Mesendoderm (in vitro differentiated cells): Measurements from ENCODE around the gene TMPRSS2.

ENCODE experiments used
- DNase-seq: peaks from one replicate; pipeline ENCODE4 v3.0.0; 2013
- H2AK5ac ChIP-seq: 2 replicates; pipeline ENCODE4 v1.6.1; 2013; ENCODE audit warnings: low read length, inconsistent platforms
- H2BK120ac ChIP-seq: 2 replicates; pipeline ENCODE4 v1.6.1; 2013; ENCODE audit warnings: low read depth, mild to moderate bottlenecking, low read length, moderate library complexity, mixed read lengths
- H2BK15ac ChIP-seq: replicated peaks from 2 replicates; pipeline ENCODE4 v1.6.1; 2013; ENCODE audit warnings: low read depth, mild to moderate bottlenecking, moderate library complexity
- H2BK5ac ChIP-seq: 2 replicates; pipeline ENCODE4 v1.6.1; 2013; ENCODE audit warnings: low read length, inconsistent platforms
- H3K18ac ChIP-seq: 2 replicates; pipeline ENCODE4 v1.6.1; 2013; ENCODE audit warnings: mild to moderate bottlenecking, low read length, mixed read lengths
- H3K23ac ChIP-seq: one replicate; pipeline ENCODE4 v1.6.1; 2013; ENCODE audit warnings: low read length
- H3K27ac ChIP-seq: 2 replicates; pipeline ENCODE4 v1.5.1; 2013; ENCODE audit warnings: low read depth, mild to moderate bottlenecking, inconsistent platforms, low read length, moderate library complexity
- H3K27me3 ChIP-seq: 2 replicates; pipeline ENCODE4 v1.6.1; 2013; ENCODE audit warnings: low read length, control low read depth, mild to moderate bottlenecking, inconsistent platforms; ENCODE audit not compliant: insufficient read depth, poor library complexity
- H3K36me3 ChIP-seq: 2 replicates; pipeline ENCODE4 v1.6.1; 2013; ENCODE audit warnings: low read length, inconsistent platforms; ENCODE audit not compliant: control insufficient read depth, insufficient read depth
- H3K4ac ChIP-seq: one replicate; pipeline ENCODE4 v1.6.1; 2013; ENCODE audit warnings: low read depth, mild to moderate bottlenecking, low read length, moderate library complexity
- H3K4me1 ChIP-seq: 2 replicates; pipeline ENCODE4 v1.6.1; 2013; ENCODE audit warnings: low read depth, low read length, inconsistent platforms; ENCODE audit not compliant: control insufficient read depth
- H3K4me2 ChIP-seq: 2 replicates; pipeline ENCODE4 v1.6.1; 2013; ENCODE audit warnings: low read length
- H3K4me3 ChIP-seq: 2 replicates; pipeline ENCODE4 v1.5.1; 2013; ENCODE audit warnings: mild to moderate bottlenecking, low read length
- H3K56ac ChIP-seq: one replicate; pipeline ENCODE4 v1.6.1; 2013; ENCODE audit warnings: low read length
- H3K79me1 ChIP-seq: 2 replicates; pipeline ENCODE4 v1.6.1; 2013; ENCODE audit warnings: low read length, inconsistent platforms
- H3K79me2 ChIP-seq: 2 replicates; pipeline ENCODE4 v1.6.1; 2013; ENCODE audit warnings: mild to moderate bottlenecking, low read length; ENCODE audit not compliant: control insufficient read depth, insufficient read depth
- H3K9ac ChIP-seq: 2 replicates; pipeline ENCODE4 v1.6.1; 2013; ENCODE audit warnings: low read length, inconsistent platforms
- H4K5ac ChIP-seq: one replicate; pipeline ENCODE4 v1.6.1; 2013; ENCODE audit warnings: low read length
- H4K8ac ChIP-seq: one replicate; pipeline ENCODE4 v1.6.1; 2013; ENCODE audit warnings: low read depth, mild to moderate bottlenecking, control low read depth, low read length, moderate library complexity
- WGBS: extraction: QIAGEN DNeasy Blood & Tissue Kit; methylation state at CpG from one replicate; pipeline ENCODE4 v1.1.7; 2013; ENCODE audit warnings: low lambda C conversion rate, missing lambda C conversion rate; ENCODE audit not compliant: insufficient coverage; ENCODE audit errors: extremely low coverage; 5-methylcytosine and 5-hydroxymethylcytosine counted together

The TMPRSS2 gene

GRCh38 chr21:41475714-41476420 lies 32.1 kb downstream of the TMPRSS2 start:
- Histone ChIP-seq H3K27ac (no peak overlapping the region), H3K4me2 (no peak overlapping the region), H3K79me2 (no peaks in the 10 kb centered on the region), H3K79me1 (no peaks in the 10 kb centered on the region), H3K4me1 (no peaks in the 10 kb centered on the region), H2BK120ac (no peak overlapping the region), H3K36me3 (no peaks in the 10 kb centered on the region), H3K9ac (no peak overlapping the region), H2BK15ac (no peak overlapping the region), H2BK5ac (no peak overlapping the region), H3K18ac (no peak overlapping the region), H3K27me3 (no peaks in the 10 kb centered on the region), H3K56ac (no peak overlapping the region), H4K8ac (no peak overlapping the region), H3K4ac (no peak overlapping the region), H3K23ac (no peak overlapping the region), H2AK5ac (no peak overlapping the region), H3K4me3 (no peak overlapping the region), H4K5ac (no peak overlapping the region)
- no peak for DNase-seq
- WGBS, result no CpG with 5 or more reads among the region's 15 CpGs

GRCh38 chr21:41472753-41473548 lies 35.0 kb downstream of the TMPRSS2 start:
- Histone ChIP-seq H3K56ac (no peak overlapping the region), H3K18ac (no peak overlapping the region), H3K27me3 (no peaks in the 10 kb centered on the region), H4K8ac (no peak overlapping the region), H3K4me3 (no peak overlapping the region), H2AK5ac (no peak overlapping the region), H4K5ac (no peak overlapping the region), H3K9ac (no peak overlapping the region), H2BK5ac (no peak overlapping the region), H3K4me2 (no peak overlapping the region), H3K4ac (no peak overlapping the region), H3K79me2 (no peaks in the 10 kb centered on the region), H3K27ac (no peak overlapping the region), H3K79me1 (no peaks in the 10 kb centered on the region), H2BK120ac (no peak overlapping the region), H2BK15ac (no peak overlapping the region), H3K4me1 (no peaks in the 10 kb centered on the region), H3K23ac (no peak overlapping the region), H3K36me3 (no peaks in the 10 kb centered on the region)
- no CpG with 5 or more reads among the region's 33 CpGs for WGBS
- no peak for DNase-seq

GRCh38 chr21:41470054-41470453 lies 37.9 kb downstream of the TMPRSS2 start:
- no peak for DNase-seq
- no peak overlapping the region for H4K8ac ChIP-seq
- no peak overlapping the region for H2BK5ac ChIP-seq
- H3K4me1 ChIP-seq, result no peaks in the 10 kb centered on the region
- H3K27ac ChIP-seq, result no peak overlapping the region
- no peak overlapping the region for H4K5ac ChIP-seq
- no peak overlapping the region for H3K4me3 ChIP-seq
- no peak overlapping the region for H3K4me2 ChIP-seq
- no peaks in the 10 kb centered on the region for H3K27me3 ChIP-seq
- no peak overlapping the region for H2BK120ac ChIP-seq
- no peak overlapping the region for H3K56ac ChIP-seq
- no CpG with 5 or more reads among the region's 5 CpGs for WGBS
- H3K36me3 ChIP-seq, result no peaks in the 10 kb centered on the region
- H3K79me1 ChIP-seq, result no peaks in the 10 kb centered on the region
- H3K9ac ChIP-seq, result no peak overlapping the region
- no peaks in the 10 kb centered on the region for H3K79me2 ChIP-seq
- H3K23ac ChIP-seq, result no peak overlapping the region
- H2BK15ac ChIP-seq, result no peak overlapping the region
- H3K18ac ChIP-seq, result no peak overlapping the region
- H2AK5ac ChIP-seq, result no peak overlapping the region
- H3K4ac ChIP-seq, result no peak overlapping the region

- H3K79me1 ChIP-seq, result no peaks in the 10 kb centered on the region
- no CpG with 5 or more reads among the region's 23 CpGs for WGBS
- H2AK5ac ChIP-seq, result no peak overlapping the region
- H3K18ac ChIP-seq, result no peak overlapping the region
- no peak overlapping the region for H2BK15ac ChIP-seq
- H3K9ac ChIP-seq, result no peak overlapping the region
- H3K4me1 ChIP-seq, result no peaks in the 10 kb centered on the region
- DNase-seq, result no peak
- H3K4me3 ChIP-seq, result no peak overlapping the region
- no peak overlapping the region for H3K4ac ChIP-seq
- H2BK5ac ChIP-seq, result no peak overlapping the region
- H3K36me3 ChIP-seq, result no peaks in the 10 kb centered on the region
- no peaks in the 10 kb centered on the region for H3K27me3 ChIP-seq
- H3K56ac ChIP-seq, result no peak overlapping the region
- no peak overlapping the region for H3K23ac ChIP-seq
- H2BK120ac ChIP-seq, result no peak overlapping the region
- H3K4me2 ChIP-seq, result no peak overlapping the region
- no peak overlapping the region for H4K8ac ChIP-seq
- no peak overlapping the region for H4K5ac ChIP-seq
- H3K79me2 ChIP-seq, result no peaks in the 10 kb centered on the region
- H3K27ac ChIP-seq, result no peak overlapping the region
Measured at GRCh38 chr21:41466024-41466820, 41.7 kb downstream of the TMPRSS2 start.

GRCh38 chr21:41465176-41465781 lies 42.7 kb downstream of the TMPRSS2 start:
- Histone ChIP-seq H4K5ac (no peak overlapping the region), H3K23ac (no peak overlapping the region), H3K79me1 (no peaks in the 10 kb centered on the region), H2BK15ac (no peak overlapping the region), H3K79me2 (no peaks in the 10 kb centered on the region), H3K36me3 (no peaks in the 10 kb centered on the region), H3K27ac (no peak overlapping the region), H2BK5ac (no peak overlapping the region), H3K18ac (no peak overlapping the region), H2AK5ac (no peak overlapping the region), H4K8ac (no peak overlapping the region), H3K4me2 (no peak overlapping the region), H3K56ac (no peak overlapping the region), H3K9ac (no peak overlapping the region), H3K4me3 (no peak overlapping the region), H2BK120ac (no peak overlapping the region), H3K27me3 (no peaks in the 10 kb centered on the region), H3K4ac (no peak overlapping the region), H3K4me1 (peaks cover 2% of the 10 kb centered on the region)
- no peak for DNase-seq
- WGBS, result no CpG with 5 or more reads among the region's 4 CpGs
